Right lobe of liver (tissue), 6 donors: Measurements from ENCODE around the gene POLR3F. TPM values are rescaled to one million over a fixed set of nuclear protein-coding genes. Genes with fewer than 3 reads are reported as not detected.
"Not testable (repeated sequence)": the region's sequence is repeated elsewhere in the genome, so short reads cannot be mapped to it uniquely, and the experiment has no call there.

Experiments used
- ATAC-seq, 4 donors: fragments of 200-7000 bp; cut with Tn5 transposase; one replicate each; pipeline ENCODE4 v1.9.1; 2020; ENCODE audit warnings: mild to moderate bottlenecking in 4 of 4, moderate library complexity in 4 of 4
- DNase-seq, 3 donors: peaks; one replicate each; pipeline ENCODE4 v3.0.0-alpha.2; 2020
- H3K27ac ChIP-seq, 3 donors: fragments of 200-600 bp; one replicate each; pipeline ENCODE4 v1.8.0; 2022
- H3K27me3 ChIP-seq, 2 donors: fragments of 200-600 bp; one replicate each; pipeline ENCODE4 v1.8.0; 2022
- H3K36me3 ChIP-seq, 4 donors: fragments of 200-600 bp; sonication (generic) in 1 of 4; one replicate each; pipeline versions ENCODE4 v1.5.1 to v1.8.0; 2017 to 2022; ENCODE audit warnings: control low read depth in 1 of 4
- H3K4me1 ChIP-seq, 4 donors: fragments of 200-600 bp; sonication (generic) in 1 of 4; one replicate each; pipeline versions ENCODE4 v1.5.1 to v1.8.0; 2017 to 2022; ENCODE audit warnings: control low read depth in 1 of 4
- H3K4me3 ChIP-seq, 3 donors: fragments of 200-600 bp; one replicate each; pipeline ENCODE4 v1.8.0; 2022
- H3K9me3 ChIP-seq, 4 donors: fragments of 200-600 bp; sonication (generic) in 1 of 4; one replicate each; pipeline versions ENCODE4 v1.5.1 to v1.8.0; 2017 to 2022; ENCODE audit warnings: control low read depth in 1 of 4
- POLR2A ChIP-seq: fragments of 450-650 bp; IDR thresholded peaks from one replicate; pipeline ENCODE4 v1.6.1; 2017; ENCODE audit warnings: antibody characterized with exemption, mild to moderate bottlenecking
- WGBS: methylation state at CpG from one replicate; pipeline ENCODE4 v1.1.6; 2018; ENCODE audit warnings: low coverage, low lambda C conversion rate; ENCODE audit not compliant: insufficient coverage; ENCODE audit errors: missing lambda C conversion rate; 5-methylcytosine and 5-hydroxymethylcytosine counted together
- intact Hi-C, 2 donors: fragments of 100-400 bp; cut with DNase I; formaldehyde crosslinking; loops; one replicate each; pipeline versions ENCODE4 v1.11.2 to v1.14.1; 2022
- total RNA-seq, 6 experiments: library from RNA; depleted of rRNA in 2 of 6; stranded (reverse); fragments of >200 nt in 2 of 6; fragmentation: NEBNext Ultra II Directional in 3 of 6; extraction: Animal tissue kit (Norgen Biotek cat#: 25700) in 3 of 6; gene quantifications; one replicate each; pipeline versions ENCODE4 v1.1.0 to v1.2.4, GENCODE V29; 2016 to 2023
- TF ChIP-seq, protein P1 (sequence below), 4 donors: fragments of 200-600 bp in 3 of 4; fragments of 450-650 bp in 1 of 4; IDR thresholded peaks; one replicate each; pipeline versions ENCODE4 v1.5.1 to v1.8.0; 2016 to 2022; ENCODE audit warnings: antibody characterized with exemption in 4 of 4, mild to moderate bottlenecking in 2 of 4
- donor health status: DM: no; HTN: yes; CAD: no.
- donor health status: DM: no; HTN: no; CAD: no.
- donor health status: DM: no; HTN: no; CAD: no.
- donor health status: DM: no; HTN: yes; CAD: no.
- donor health status: DM: no; HTN: yes; CAD: no.

The POLR3F gene
- total RNA-seq, 6 experiments from 2014 or later, result 1.6 to 4.1 (median 2.9) TPM

DNA sequence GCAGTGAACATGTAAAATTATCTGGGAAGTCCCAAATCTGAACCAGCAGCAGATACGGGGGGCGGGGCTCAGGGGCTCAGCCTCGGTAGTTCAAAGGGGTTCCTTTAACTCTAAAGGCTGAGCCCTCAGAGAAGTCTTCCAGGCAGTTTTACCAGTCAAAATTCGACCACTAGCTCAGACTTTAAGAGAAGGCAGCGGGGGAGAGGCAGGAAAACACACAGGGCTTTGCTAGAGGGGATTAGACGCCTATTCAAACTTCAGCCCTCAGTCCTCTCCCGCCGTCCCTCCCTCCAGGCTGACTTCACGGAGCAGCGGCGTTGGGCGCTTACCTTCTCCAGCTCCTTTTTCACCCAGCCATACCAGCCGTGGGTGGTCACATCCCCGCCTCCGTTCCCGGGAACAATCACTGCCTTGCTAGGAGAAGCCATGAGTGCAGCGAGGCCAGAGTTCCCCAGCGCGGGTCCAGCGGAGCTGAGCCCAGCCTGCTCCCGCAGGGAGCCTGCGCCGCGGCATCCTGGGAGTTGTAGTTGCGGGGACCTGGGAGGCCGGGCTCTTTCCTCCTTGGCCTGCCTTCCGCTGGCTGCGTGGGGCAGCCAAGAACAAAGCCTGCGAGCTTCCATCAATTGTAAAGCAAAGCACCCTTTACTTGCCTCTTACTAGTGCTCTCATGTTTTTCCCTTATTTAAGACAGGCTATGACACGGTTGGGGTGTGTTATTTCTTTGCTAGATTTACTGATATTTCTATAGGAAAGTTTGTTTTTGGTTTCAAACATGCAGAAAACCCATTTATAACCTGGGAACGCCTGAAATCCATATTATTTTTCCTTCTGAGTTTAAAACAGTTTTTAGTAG is 29.8 kb downstream of the POLR3F start, which contains the start of gene RBBP9:
RBBP9 (minus strand) TSS at position 486 of the 853 bp plus-strand sequence; CDS start at position 428, 58 bp downstream.
- no peaks in the 10 kb centered on the region for H3K27me3 ChIP-seq
- WGBS, result 6% methylated on average over 13 of the region's 31 CpGs
- H3K36me3 ChIP-seq, result no peaks in the 10 kb centered on the region
- DNase-seq, result peak; percentile 91 to 93 (median 93)
- H3K4me3 ChIP-seq, result peak within 1 kb of the TSS; percentile 66 to 93 (median 86)
- peak; percentile 38 for TF ChIP-seq POLR2A
- TF ChIP-seq, protein P1, sequence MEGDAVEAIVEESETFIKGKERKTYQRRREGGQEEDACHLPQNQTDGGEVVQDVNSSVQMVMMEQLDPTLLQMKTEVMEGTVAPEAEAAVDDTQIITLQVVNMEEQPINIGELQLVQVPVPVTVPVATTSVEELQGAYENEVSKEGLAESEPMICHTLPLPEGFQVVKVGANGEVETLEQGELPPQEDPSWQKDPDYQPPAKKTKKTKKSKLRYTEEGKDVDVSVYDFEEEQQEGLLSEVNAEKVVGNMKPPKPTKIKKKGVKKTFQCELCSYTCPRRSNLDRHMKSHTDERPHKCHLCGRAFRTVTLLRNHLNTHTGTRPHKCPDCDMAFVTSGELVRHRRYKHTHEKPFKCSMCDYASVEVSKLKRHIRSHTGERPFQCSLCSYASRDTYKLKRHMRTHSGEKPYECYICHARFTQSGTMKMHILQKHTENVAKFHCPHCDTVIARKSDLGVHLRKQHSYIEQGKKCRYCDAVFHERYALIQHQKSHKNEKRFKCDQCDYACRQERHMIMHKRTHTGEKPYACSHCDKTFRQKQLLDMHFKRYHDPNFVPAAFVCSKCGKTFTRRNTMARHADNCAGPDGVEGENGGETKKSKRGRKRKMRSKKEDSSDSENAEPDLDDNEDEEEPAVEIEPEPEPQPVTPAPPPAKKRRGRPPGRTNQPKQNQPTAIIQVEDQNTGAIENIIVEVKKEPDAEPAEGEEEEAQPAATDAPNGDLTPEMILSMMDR (IDR thresholded peaks at IDR 0.05), result no peak
- H3K27ac ChIP-seq, result peak within 1 kb of the TSS in 2 of 3 donors; percentile 57 to 60
- H3K4me1 ChIP-seq, result peaks cover 0 to 7% (median 0%) of the 10 kb centered on the region in 4 donors
- intact Hi-C loops, result no loop called here
- H3K9me3 ChIP-seq, result no peaks in the 10 kb centered on the region
- ATAC-seq, result peak; percentile 99 to 100 (median 100)

DNA sequence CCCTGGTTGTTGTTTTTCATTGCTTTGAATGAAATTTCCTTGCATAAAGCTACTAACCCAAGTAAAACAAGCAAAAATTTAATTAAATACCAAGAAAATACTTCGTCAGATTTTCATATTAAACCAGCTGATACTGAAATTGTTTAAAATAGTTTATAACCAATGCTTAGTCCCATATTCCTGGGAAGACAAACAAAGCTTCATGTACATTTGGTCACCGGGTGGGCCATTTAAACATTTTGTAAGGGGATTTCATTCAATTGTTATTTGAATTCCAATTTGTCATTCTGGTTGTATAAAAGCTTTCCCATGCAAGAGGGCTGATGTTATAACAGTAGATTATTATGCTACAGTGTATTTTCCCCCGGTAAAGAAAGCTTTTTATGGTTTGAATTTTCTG is 30.4 kb downstream of the POLR3F start:
- no peaks in the 10 kb centered on the region for H3K27me3 ChIP-seq
- no peak for TF ChIP-seq POLR2A
- TF ChIP-seq, protein P1 (IDR thresholded peaks at IDR 0.05), result no peak
- DNase-seq (no peak), ATAC-seq (no peak)
- intact Hi-C loops, result no loop called here
- peaks cover 0 to 7% (median 0%) of the 10 kb centered on the region in 4 donors for H3K4me1 ChIP-seq
- no peaks in the 10 kb centered on the region for H3K9me3 ChIP-seq
- H3K36me3 ChIP-seq, result no peaks in the 10 kb centered on the region
- 100% methylated on average over 3 of the region's 3 CpGs for WGBS
- no peak overlapping the region for H3K4me3 ChIP-seq
- peak overlapping the region in 2 of 3 donors; percentile 57 to 60 for H3K27ac ChIP-seq

DNA sequence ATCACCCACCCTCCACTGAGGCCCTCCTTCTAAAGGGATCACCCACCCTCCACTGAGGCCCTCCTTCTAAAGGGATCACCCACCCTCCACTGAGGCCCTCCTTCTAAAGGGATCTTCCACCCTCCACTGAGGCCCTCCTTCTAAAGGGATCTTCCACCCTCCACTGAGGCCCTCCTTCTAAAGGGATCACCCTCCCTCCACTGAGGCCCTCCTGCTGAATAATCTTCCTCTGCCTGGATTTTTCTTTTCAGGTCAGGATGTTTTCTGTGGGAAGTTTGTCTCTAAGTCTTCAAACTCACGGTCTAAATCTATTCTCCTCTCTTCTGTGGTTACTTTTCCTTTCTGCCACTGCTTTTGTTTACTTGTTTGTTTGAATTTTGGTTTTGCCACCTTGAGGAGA is 34.5 kb downstream of the POLR3F start:
- intact Hi-C loops, ATAC-seq, H3K4me1 ChIP-seq, H3K27me3 ChIP-seq, H3K27ac ChIP-seq, DNase-seq, H3K9me3 ChIP-seq, H3K4me3 ChIP-seq, H3K36me3 ChIP-seq: not testable (repeated sequence)
- WGBS, result 45% methylated on average over 1 of the region's 1 CpG

DNA sequence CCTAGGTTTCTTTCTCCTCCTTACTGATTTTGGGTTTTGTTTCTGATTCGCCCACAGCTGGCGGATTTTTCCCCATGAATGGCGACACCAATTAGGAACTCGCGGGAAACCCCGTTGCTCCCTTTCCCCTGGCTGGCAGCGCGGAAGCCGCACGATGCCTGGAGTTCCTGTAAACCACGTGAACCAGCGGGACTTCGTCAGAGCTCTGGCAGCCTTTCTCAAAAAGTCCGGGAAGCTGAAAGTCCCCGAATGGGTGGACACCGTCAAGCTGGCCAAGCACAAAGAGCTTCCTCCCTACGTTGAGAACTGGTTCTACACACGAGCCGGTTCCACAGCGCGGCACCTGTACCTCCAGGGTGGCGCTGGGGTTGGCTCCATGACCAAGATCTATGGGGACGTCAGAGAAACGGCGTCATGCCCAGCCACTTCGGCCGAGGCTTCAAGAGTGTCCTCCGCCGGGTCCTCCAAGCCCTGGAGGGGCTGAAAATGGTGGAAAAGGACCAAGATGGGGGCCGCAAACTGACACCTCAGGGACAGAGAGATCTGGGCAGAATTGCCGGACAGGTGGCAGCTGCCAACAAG is 37.4 kb downstream of the POLR3F start:
- H3K9me3 ChIP-seq, result no peaks in the 10 kb centered on the region
- TF ChIP-seq, protein P1 (IDR thresholded peaks at IDR 0.05), result no peak
- TF ChIP-seq POLR2A, result no peak
- peak; percentile 28 to 75 (median 74) for DNase-seq
- H3K4me3 ChIP-seq, result no peak overlapping the region
- ATAC-seq, result peak in 1 of 4 donors; percentile 3
- intact Hi-C loops, result no loop called here
- no peak overlapping the region for H3K27ac ChIP-seq
- H3K4me1 ChIP-seq, result peaks cover 0 to 12% (median 3%) of the 10 kb centered on the region in 4 donors
- H3K27me3 ChIP-seq, result no peaks in the 10 kb centered on the region
- WGBS, result 58% methylated on average over 25 of the region's 31 CpGs
- no peaks in the 10 kb centered on the region for H3K36me3 ChIP-seq

DNA sequence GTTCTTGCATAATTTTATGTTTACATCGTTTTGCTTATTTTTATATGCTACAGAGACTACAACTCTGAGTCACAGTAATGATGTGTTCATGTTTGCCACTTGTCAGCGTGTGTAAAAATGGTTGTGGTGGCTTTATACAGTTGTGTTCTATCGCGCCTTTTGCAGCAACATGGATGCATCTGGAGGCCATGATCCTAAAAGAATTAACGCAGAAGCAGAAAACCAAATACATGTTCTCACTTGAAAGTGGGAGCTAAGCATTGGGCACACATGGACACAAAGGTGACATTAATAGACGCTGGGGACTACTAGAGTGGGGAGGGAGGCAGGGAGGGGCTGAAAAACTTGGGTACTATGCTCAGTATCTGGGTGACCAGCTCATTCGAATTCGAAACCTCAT is 39.6 kb downstream of the POLR3F start:
- no peak for DNase-seq
- Histone ChIP-seq H3K36me3 (peaks cover 0 to 12% (median 3%) of the 10 kb centered on the region in 4 donors), H3K4me3 (peak overlapping the region; percentile 71 to 87 (median 76)), H3K9me3 (no peaks in the 10 kb centered on the region), H3K27ac (peak overlapping the region; percentile 92 to 96 (median 95)), H3K27me3 (no peaks in the 10 kb centered on the region), H3K4me1 (peaks cover 0 to 20% (median 4%) of the 10 kb centered on the region in 4 donors)
- no peak for ATAC-seq
- WGBS, result 60% methylated on average over 8 of the region's 8 CpGs
- intact Hi-C loops, result no loop called here
- TF ChIP-seq, protein P1 (IDR thresholded peaks at IDR 0.05), result no peak
- no peak for TF ChIP-seq POLR2A
